ENCODE measurements around the gene MRPL28.

GRCh38 chr16:342455-343213 is 27.7 kb downstream of the MRPL28 start:
- TF ChIP-seq CTCF (IDR thresholded peaks at IDR 0.05; ENCODE audit: low read depth, low read length, missing input control) (no peak), MAX (IDR thresholded peaks at IDR 0.05) (no peak), GABPA (IDR thresholded peaks at IDR 0.05 in 1 of 2, conservative IDR thresholded peaks at IDR 0.05 in 1 of 2) (no peak), RAD21 (IDR thresholded peaks at IDR 0.05) (no peak), EGR1 (IDR thresholded peaks at IDR 0.05; ENCODE audit: low read depth in 2 of 2) (no peak), REST (IDR thresholded peaks at IDR 0.05) (no peak), ZBTB33 (IDR thresholded peaks at IDR 0.05) (no peak)

Data from liver (tissue), 3 donors.